T-helper 1 cell treated with Interleukin-12 subunit alpha and Interleukin-12 subunit beta and Interleukin-4 antibody, amounts not matched to agents 30 μg/mL and 1 μg/mL, for 36 hours (primary cell): Measurements from ENCODE around the gene ENPP1.

ENCODE experiments used
- H3K27ac Mint-ChIP-seq: one replicate; pipeline ENCODE4 v1.8.0; 2021; ENCODE audit warnings: mild to moderate bottlenecking, mixed read lengths
- H3K27me3 Mint-ChIP-seq: one replicate; pipeline ENCODE4 v1.8.0; 2021; ENCODE audit warnings: low read depth, mixed read lengths
- H3K36me3 Mint-ChIP-seq: one replicate; pipeline ENCODE4 v1.8.0; 2021; ENCODE audit warnings: low read depth, mixed read lengths
- H3K4me1 Mint-ChIP-seq: one replicate; pipeline ENCODE4 v1.8.0; 2021; ENCODE audit warnings: low read depth, mixed read lengths
- H3K4me3 Mint-ChIP-seq: one replicate; pipeline ENCODE4 v1.8.0; 2021; ENCODE audit warnings: mild to moderate bottlenecking, moderate library complexity, mixed read lengths
- H3K9me3 Mint-ChIP-seq: one replicate; pipeline ENCODE4 v1.8.0; 2021; ENCODE audit warnings: mixed read lengths

The ENPP1 gene

GRCh38 chr6:131831392-131831791 lies 23.6 kb downstream of the ENPP1 start:
- Mint-ChIP-seq H3K9me3 (no peaks in the 10 kb centered on the region), H3K27ac (no peak overlapping the region), H3K27me3 (peaks cover 10% of the 10 kb centered on the region)

DNA sequence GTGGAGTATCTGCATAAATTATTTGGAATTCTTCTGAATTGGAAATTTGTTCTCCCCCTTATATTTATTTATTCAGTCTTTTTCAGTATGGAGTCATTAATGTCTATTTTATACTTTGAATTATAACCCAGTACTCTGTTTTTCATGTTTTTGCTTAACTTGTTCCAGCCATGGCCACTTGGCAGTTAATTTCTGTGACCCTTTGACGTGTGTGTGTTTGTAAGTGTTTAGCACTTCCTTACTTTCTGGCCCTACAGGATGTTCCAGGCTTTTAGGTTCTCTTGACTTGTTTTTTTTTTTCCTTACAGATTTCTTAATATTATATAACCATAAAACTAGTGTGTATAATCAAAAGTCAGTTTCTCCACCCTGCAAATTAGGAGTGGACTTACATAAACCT lies 24.1 kb downstream of the ENPP1 start:
- H3K4me1 Mint-ChIP-seq: no peaks in the 10 kb centered on the region

More at GRCh38 chr6:131831392-131831791, 23.6 kb downstream of the ENPP1 start:
- H3K4me1 Mint-ChIP-seq: no peaks in the 10 kb centered on the region
- no peak overlapping the region for H3K4me3 Mint-ChIP-seq
- H3K36me3 Mint-ChIP-seq: no peaks in the 10 kb centered on the region

GRCh38 chr6:131832363-131832762 lies 24.5 kb downstream of the ENPP1 start:
- Mint-ChIP-seq H3K9me3 (no peaks in the 10 kb centered on the region), H3K27ac (no peak overlapping the region), H3K4me1 (no peaks in the 10 kb centered on the region), H3K36me3 (no peaks in the 10 kb centered on the region), H3K4me3 (no peak overlapping the region), H3K27me3 (peaks cover 7% of the 10 kb centered on the region)

More for the DNA sequence above, 24.1 kb downstream of the ENPP1 start:
- no peak overlapping the region for H3K4me3 Mint-ChIP-seq
- H3K9me3 Mint-ChIP-seq: no peaks in the 10 kb centered on the region
- H3K27ac Mint-ChIP-seq: no peak overlapping the region
- no peaks in the 10 kb centered on the region for H3K36me3 Mint-ChIP-seq
- H3K27me3 Mint-ChIP-seq: peaks cover 7% of the 10 kb centered on the region

- Mint-ChIP-seq H3K36me3 (no peaks in the 10 kb centered on the region), H3K4me1 (no peaks in the 10 kb centered on the region), H3K9me3 (no peaks in the 10 kb centered on the region), H3K27me3 (peaks cover 10% of the 10 kb centered on the region), H3K27ac (no peak overlapping the region), H3K4me3 (no peak overlapping the region)
Observed at GRCh38 chr6:131838051-131838450, 30.2 kb downstream of the ENPP1 start.

DNA sequence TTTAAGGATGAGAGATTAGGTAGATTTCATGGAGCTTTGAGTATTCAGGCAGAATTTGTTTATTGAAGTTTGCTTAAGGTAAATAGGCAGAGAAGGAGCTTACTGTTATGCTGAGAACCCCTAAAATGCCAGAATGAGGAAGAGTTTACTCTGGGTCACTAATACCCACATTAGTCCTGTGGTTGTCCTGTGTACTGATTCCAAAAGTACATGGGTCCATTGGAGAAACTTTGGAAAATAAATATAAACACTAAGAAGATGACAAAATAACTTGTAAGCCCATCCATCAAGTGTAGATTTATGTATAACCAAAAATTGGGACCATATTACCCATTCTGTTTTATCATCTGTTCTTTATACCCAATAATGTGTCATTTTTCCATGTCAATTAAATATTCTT lies 31.6 kb downstream of the ENPP1 start:
- peaks cover 16% of the 10 kb centered on the region for H3K27me3 Mint-ChIP-seq
- no peak overlapping the region for H3K4me3 Mint-ChIP-seq
- H3K9me3 Mint-ChIP-seq: no peaks in the 10 kb centered on the region
- H3K36me3 Mint-ChIP-seq: no peaks in the 10 kb centered on the region
- no peak overlapping the region for H3K27ac Mint-ChIP-seq
- H3K4me1 Mint-ChIP-seq: no peaks in the 10 kb centered on the region

DNA sequence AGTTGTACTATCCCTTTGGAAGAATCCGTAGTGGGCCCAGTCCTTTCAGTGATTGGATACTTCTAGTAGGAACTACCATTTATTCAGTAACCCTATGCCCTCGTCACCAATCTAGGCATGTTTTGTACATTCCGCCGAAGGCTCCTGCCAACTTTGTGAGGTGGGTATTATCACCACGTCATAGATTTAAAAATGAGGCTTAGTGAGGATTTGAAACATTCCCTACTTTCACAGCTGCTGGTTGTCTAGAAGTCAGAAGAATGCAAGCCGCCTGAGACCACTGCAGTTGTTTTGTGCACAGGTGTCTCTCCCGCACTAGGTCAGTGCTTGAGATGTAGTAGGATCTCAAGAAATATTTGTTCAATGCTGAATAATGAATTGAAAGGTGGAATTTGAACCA lies 32.6 kb downstream of the ENPP1 start:
- no peak overlapping the region for H3K27ac Mint-ChIP-seq
- H3K36me3 Mint-ChIP-seq: no peaks in the 10 kb centered on the region
- no peaks in the 10 kb centered on the region for H3K4me1 Mint-ChIP-seq
- peaks cover 19% of the 10 kb centered on the region for H3K27me3 Mint-ChIP-seq
- H3K4me3 Mint-ChIP-seq: no peak overlapping the region
- H3K9me3 Mint-ChIP-seq: no peaks in the 10 kb centered on the region

DNA sequence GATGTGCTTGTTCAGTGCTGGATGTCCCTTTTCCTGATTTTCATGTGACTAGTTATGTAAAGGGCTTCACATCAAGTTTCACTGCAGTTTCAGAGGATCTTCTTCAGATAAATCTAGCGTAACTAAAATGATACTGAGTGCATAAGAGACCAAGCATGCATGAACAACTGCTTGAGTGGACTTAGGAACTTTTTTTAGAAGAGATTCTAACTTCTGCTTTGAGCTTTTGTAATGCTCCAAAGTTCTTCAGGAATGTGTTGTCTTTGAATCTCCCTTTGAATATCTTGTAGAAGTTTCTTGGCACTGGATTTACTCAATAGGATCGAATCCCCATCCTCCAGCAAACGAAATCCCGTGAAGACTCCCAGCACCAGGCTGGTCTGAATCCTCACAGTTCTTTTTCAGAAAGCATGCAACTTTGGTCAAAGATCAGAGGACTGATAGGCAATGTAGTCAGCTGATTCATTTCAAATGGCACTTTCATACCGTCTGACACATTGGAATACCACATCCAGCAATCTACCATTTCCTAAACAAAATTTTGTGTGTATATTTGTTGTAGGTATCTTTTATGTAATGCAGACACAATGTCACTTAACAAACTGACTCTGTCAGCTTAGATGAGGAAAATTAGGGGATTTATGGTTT lies 33.2 kb downstream of the ENPP1 start:
- no peak overlapping the region for H3K4me3 Mint-ChIP-seq
- H3K9me3 Mint-ChIP-seq: no peaks in the 10 kb centered on the region
- H3K4me1 Mint-ChIP-seq: no peaks in the 10 kb centered on the region
- no peaks in the 10 kb centered on the region for H3K36me3 Mint-ChIP-seq
- peaks cover 19% of the 10 kb centered on the region for H3K27me3 Mint-ChIP-seq
- H3K27ac Mint-ChIP-seq: no peak overlapping the region

- H3K4me3 Mint-ChIP-seq: no peak overlapping the region
- H3K4me1 Mint-ChIP-seq: no peaks in the 10 kb centered on the region
- H3K9me3 Mint-ChIP-seq: no peaks in the 10 kb centered on the region
- peaks cover 12% of the 10 kb centered on the region for H3K27me3 Mint-ChIP-seq
- no peak overlapping the region for H3K27ac Mint-ChIP-seq
- H3K36me3 Mint-ChIP-seq: no peaks in the 10 kb centered on the region
Observed at GRCh38 chr6:131843768-131844167, 35.9 kb downstream of the ENPP1 start.

- no peak overlapping the region for H3K4me3 Mint-ChIP-seq
- no peak overlapping the region for H3K27ac Mint-ChIP-seq
- H3K36me3 Mint-ChIP-seq: no peaks in the 10 kb centered on the region
- H3K27me3 Mint-ChIP-seq: peaks cover 10% of the 10 kb centered on the region
- H3K9me3 Mint-ChIP-seq: no peaks in the 10 kb centered on the region
- H3K4me1 Mint-ChIP-seq: no peaks in the 10 kb centered on the region
Observed at GRCh38 chr6:131844243-131844841, 36.5 kb downstream of the ENPP1 start.

GRCh38 chr6:131846023-131846663 lies 38.3 kb downstream of the ENPP1 start:
- Mint-ChIP-seq H3K27me3 (peaks cover 10% of the 10 kb centered on the region), H3K4me3 (no peak overlapping the region), H3K36me3 (no peaks in the 10 kb centered on the region), H3K9me3 (no peaks in the 10 kb centered on the region), H3K4me1 (no peaks in the 10 kb centered on the region), H3K27ac (no peak overlapping the region)

GRCh38 chr6:131846905-131847304 lies 39.1 kb downstream of the ENPP1 start:
- no peak overlapping the region for H3K27ac Mint-ChIP-seq
- H3K36me3 Mint-ChIP-seq: no peaks in the 10 kb centered on the region
- no peaks in the 10 kb centered on the region for H3K9me3 Mint-ChIP-seq
- H3K27me3 Mint-ChIP-seq: peaks cover 10% of the 10 kb centered on the region
- H3K4me1 Mint-ChIP-seq: no peaks in the 10 kb centered on the region
- H3K4me3 Mint-ChIP-seq: no peak overlapping the region

GRCh38 chr6:131849799-131850198 lies 42.0 kb downstream of the ENPP1 start:
- no peak overlapping the region for H3K4me3 Mint-ChIP-seq

GRCh38 chr6:131851049-131851769 lies 43.4 kb downstream of the ENPP1 start:
- Mint-ChIP-seq H3K36me3 (no peaks in the 10 kb centered on the region), H3K27me3 (no peaks in the 10 kb centered on the region), H3K4me3 (no peak overlapping the region), H3K27ac (no peak overlapping the region), H3K4me1 (no peaks in the 10 kb centered on the region), H3K9me3 (no peaks in the 10 kb centered on the region)

More at GRCh38 chr6:131849799-131850198, 42.0 kb downstream of the ENPP1 start:
- no peak overlapping the region for H3K27ac Mint-ChIP-seq
- no peaks in the 10 kb centered on the region for H3K36me3 Mint-ChIP-seq
- no peaks in the 10 kb centered on the region for H3K4me1 Mint-ChIP-seq
- H3K9me3 Mint-ChIP-seq: no peaks in the 10 kb centered on the region
- H3K27me3 Mint-ChIP-seq: no peaks in the 10 kb centered on the region

- no peaks in the 10 kb centered on the region for H3K36me3 Mint-ChIP-seq
- H3K27me3 Mint-ChIP-seq: no peaks in the 10 kb centered on the region
- no peaks in the 10 kb centered on the region for H3K4me1 Mint-ChIP-seq
- H3K27ac Mint-ChIP-seq: no peak overlapping the region
- no peak overlapping the region for H3K4me3 Mint-ChIP-seq
- no peaks in the 10 kb centered on the region for H3K9me3 Mint-ChIP-seq
Observed at GRCh38 chr6:131852200-131852599, 44.4 kb downstream of the ENPP1 start.

GRCh38 chr6:131854803-131855202 lies 47.0 kb downstream of the ENPP1 start:
- Mint-ChIP-seq H3K27me3 (no peaks in the 10 kb centered on the region), H3K4me3 (no peak overlapping the region), H3K4me1 (no peaks in the 10 kb centered on the region), H3K9me3 (no peaks in the 10 kb centered on the region), H3K27ac (no peak overlapping the region), H3K36me3 (no peaks in the 10 kb centered on the region)
